Measurements from ENCODE around the gene NMNAT2.

DNA sequence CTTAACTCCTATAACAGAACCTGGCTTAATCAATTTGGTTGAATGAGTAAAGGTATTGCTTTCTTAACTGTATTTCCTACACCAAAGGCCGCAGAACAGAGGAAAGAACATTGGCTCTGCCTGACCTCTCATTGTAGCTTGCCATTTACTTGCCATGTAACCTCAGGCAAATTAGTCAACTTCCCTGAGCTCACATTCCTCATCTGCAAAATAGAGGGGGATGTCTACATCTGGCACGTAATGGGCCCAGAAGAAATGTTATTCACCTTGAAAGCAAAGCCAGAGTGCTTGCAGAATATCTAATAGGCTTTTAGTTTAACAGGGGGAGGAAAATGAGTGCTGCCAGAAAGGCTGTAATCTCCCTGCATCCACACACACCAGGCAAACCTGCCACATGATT, 187.8 kb downstream of the NMNAT2 start:
- TF ChIP-seq, protein P1, sequence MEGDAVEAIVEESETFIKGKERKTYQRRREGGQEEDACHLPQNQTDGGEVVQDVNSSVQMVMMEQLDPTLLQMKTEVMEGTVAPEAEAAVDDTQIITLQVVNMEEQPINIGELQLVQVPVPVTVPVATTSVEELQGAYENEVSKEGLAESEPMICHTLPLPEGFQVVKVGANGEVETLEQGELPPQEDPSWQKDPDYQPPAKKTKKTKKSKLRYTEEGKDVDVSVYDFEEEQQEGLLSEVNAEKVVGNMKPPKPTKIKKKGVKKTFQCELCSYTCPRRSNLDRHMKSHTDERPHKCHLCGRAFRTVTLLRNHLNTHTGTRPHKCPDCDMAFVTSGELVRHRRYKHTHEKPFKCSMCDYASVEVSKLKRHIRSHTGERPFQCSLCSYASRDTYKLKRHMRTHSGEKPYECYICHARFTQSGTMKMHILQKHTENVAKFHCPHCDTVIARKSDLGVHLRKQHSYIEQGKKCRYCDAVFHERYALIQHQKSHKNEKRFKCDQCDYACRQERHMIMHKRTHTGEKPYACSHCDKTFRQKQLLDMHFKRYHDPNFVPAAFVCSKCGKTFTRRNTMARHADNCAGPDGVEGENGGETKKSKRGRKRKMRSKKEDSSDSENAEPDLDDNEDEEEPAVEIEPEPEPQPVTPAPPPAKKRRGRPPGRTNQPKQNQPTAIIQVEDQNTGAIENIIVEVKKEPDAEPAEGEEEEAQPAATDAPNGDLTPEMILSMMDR (conservative IDR thresholded peaks at IDR 0.05; ENCODE audit: low read length), result no peak
- TF ChIP-seq EZH2phosphoT487 (IDR thresholded peaks at IDR 0.05; ENCODE audit: borderline replicate concordance, low read depth, low read length), result no peak

Data from OCI-LY7 (cell line).